A673 (cell line): ENCODE data around the gene ELANE. TPM values are rescaled to one million over a fixed set of nuclear protein-coding genes. Genes with fewer than 3 reads are reported as not detected.

Experiments
- BruUV-seq: library from RNA; stranded (reverse); fragments of 400-500 nt; replicated peaks from 2 replicates; lab custom pipeline; 2021; lab: Mats Ljungman, UMichigan
- CTCF ChIA-PET: fragments of 300-600 bp; sonication (Branson Sonifier 250); formaldehyde crosslinking; loops from one replicate; lab custom pipeline; 2022; ENCODE audit warnings: antibody characterized with exemption; lab: Charles Lee
- POLR2A ChIA-PET: fragments of 300-600 bp; sonication (Branson Sonifier 250); formaldehyde crosslinking; loops from one replicate; lab custom pipeline; 2022; ENCODE audit warnings: antibody characterized with exemption; ENCODE audit not compliant: low non-redundant PET; lab: Charles Lee
- DNase-seq: peaks from one replicate; pipeline ENCODE4 v3.0.0-alpha.2; 2015; ENCODE audit warnings: low spot score
- H3K27ac ChIP-seq: fragments of 200-600 bp; sonication (generic); 2 replicates; pipeline ENCODE4 v1.5.1; 2016; ENCODE audit warnings: mixed run types, low read depth, mild to moderate bottlenecking, mixed read lengths, antibody characterized with exemption, low read length; ENCODE audit not compliant: poor library complexity, severe bottlenecking
- H3K27me3 ChIP-seq: fragments of 200-600 bp; sonication (generic); replicated peaks from 2 replicates; pipeline ENCODE4 v1.6.1; 2017; ENCODE audit warnings: mixed run types, low read depth, mild to moderate bottlenecking, mixed read lengths, antibody characterized with exemption, low read length; ENCODE audit not compliant: insufficient read depth, poor library complexity
- H3K36me3 ChIP-seq: fragments of 200-600 bp; sonication (generic); 2 replicates; pipeline ENCODE4 v1.6.1; 2016; ENCODE audit warnings: mixed run types, mild to moderate bottlenecking, mixed read lengths, antibody characterized with exemption, low read length; ENCODE audit not compliant: insufficient read depth, poor library complexity, severe bottlenecking
- H3K4me1 ChIP-seq: fragments of 200-600 bp; sonication (generic); 2 replicates; pipeline ENCODE4 v1.6.1; 2017; ENCODE audit warnings: mixed run types, mild to moderate bottlenecking, mixed read lengths, antibody characterized with exemption, low read length; ENCODE audit not compliant: insufficient read depth, poor library complexity, severe bottlenecking
- H3K4me3 ChIP-seq: fragments of 200-600 bp; sonication (generic); 2 replicates; pipeline ENCODE4 v1.5.1; 2016; ENCODE audit warnings: low read depth, mixed run types, mild to moderate bottlenecking, mixed read lengths, low read length; ENCODE audit not compliant: poor library complexity, severe bottlenecking
- H3K9me3 ChIP-seq: fragments of 200-600 bp; sonication (generic); 2 replicates; pipeline ENCODE4 v1.6.1; 2016; ENCODE audit warnings: mixed run types, low read depth, mild to moderate bottlenecking, mixed read lengths, antibody characterized with exemption, low read length; ENCODE audit not compliant: poor library complexity, severe bottlenecking
- EZH2 ChIP-seq: fragments of 200-600 bp; sonication (generic); IDR thresholded peaks from 2 replicates; pipeline ENCODE4 v1.6.1; 2017; ENCODE audit warnings: borderline replicate concordance, low read depth, mild to moderate bottlenecking, mixed read lengths, antibody characterized with exemption, low read length; ENCODE audit not compliant: poor library complexity, severe bottlenecking
- intact Hi-C: fragments of 100-400 bp; cut with micrococcal nuclease; formaldehyde crosslinking; loops from one replicate; pipeline ENCODE4 v1.10.0; 2022; ENCODE audit not compliant: unreplicated experiment
- total RNA-seq: library from RNA; stranded (reverse); gene quantifications from 2 replicates; pipeline ENCODE4 v1.2.3, GENCODE V29; 2021
- TF ChIP-seq, protein P1 (sequence below): fragments of 300-800, 200-600 bp; sonication (generic); conservative IDR thresholded peaks from 2 replicates; pipeline ENCODE4 v1.5.1; 2017; ENCODE audit warnings: low read depth, mild to moderate bottlenecking, antibody characterized with exemption, low read length, moderate library complexity, mixed read lengths

Gene ELANE
- total RNA-seq, 1 experiment from 2014 or later = not detected

DNA sequence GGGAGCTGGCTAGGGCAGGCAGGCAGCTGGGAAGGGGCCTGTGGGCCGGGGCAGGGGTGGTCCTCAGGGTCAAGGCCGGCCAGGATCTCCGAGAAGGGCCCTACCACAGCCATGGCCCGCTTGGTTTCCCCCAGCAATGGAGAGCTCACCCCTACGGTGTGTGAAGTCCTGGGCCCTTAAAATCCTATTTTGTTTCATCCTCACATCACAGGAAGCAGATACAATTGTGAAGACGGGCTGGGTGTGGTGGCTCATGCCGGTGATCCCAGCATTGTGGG lies 49.9 kb downstream of the ELANE start:
- intact Hi-C loops = no loop called here
- DNase-seq = no peak
- ChIA-PET POLR2A (no interaction called here), CTCF (no interaction called here)
- peaks cover 8% of the 10 kb centered on the region for H3K4me1 ChIP-seq
- BruUV-seq = no TSS peak
- no peak overlapping the region for H3K27ac ChIP-seq
- H3K27me3 ChIP-seq = no peaks in the 10 kb centered on the region
- TF ChIP-seq EZH2 = no peak
- TF ChIP-seq, protein P1, sequence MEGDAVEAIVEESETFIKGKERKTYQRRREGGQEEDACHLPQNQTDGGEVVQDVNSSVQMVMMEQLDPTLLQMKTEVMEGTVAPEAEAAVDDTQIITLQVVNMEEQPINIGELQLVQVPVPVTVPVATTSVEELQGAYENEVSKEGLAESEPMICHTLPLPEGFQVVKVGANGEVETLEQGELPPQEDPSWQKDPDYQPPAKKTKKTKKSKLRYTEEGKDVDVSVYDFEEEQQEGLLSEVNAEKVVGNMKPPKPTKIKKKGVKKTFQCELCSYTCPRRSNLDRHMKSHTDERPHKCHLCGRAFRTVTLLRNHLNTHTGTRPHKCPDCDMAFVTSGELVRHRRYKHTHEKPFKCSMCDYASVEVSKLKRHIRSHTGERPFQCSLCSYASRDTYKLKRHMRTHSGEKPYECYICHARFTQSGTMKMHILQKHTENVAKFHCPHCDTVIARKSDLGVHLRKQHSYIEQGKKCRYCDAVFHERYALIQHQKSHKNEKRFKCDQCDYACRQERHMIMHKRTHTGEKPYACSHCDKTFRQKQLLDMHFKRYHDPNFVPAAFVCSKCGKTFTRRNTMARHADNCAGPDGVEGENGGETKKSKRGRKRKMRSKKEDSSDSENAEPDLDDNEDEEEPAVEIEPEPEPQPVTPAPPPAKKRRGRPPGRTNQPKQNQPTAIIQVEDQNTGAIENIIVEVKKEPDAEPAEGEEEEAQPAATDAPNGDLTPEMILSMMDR = no peak
- H3K4me3 ChIP-seq = no peak overlapping the region
- H3K9me3 ChIP-seq = no peaks in the 10 kb centered on the region
- peaks cover 4% of the 10 kb centered on the region for H3K36me3 ChIP-seq

DNA sequence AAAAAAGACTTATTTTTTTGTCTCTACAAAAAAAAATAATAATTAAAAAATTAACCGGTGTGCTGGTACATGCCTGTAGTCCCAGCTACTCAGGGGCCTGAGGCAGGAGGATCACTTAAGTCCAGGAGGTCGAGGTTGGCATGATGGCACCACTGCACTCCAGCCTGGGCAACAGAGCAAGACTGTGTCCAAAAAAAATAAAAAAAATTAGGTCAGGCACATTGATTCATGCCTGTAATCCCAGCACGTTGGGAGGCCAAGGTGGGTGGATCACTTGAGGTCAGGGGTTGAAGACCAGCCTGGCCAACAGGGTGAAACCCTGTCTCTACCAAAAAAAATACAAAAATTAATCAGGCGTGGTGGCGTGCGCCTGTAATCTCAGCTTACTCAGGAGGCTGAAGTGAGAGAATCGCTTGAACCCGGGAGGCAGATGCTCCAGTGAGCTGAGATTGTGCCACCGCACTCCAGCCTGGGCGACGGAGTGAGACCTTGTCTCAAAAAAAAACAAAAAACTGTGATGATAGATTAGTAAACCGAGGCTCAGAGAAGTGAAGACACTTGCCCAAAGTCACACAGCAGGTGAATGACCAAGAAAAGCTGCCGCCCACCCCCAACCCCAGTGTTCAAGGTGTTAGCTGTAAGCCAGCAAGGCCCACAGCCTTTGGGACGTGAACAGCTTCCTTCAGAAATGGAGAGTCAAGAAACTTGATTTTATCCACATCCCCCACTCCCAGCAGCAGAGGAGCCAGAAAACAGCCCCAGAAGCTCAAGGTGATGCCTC lies 50.5 kb downstream of the ELANE start:
- no TSS peak for BruUV-seq
- ChIA-PET POLR2A (interaction anchor here (0.6 kb wide), 1 partner anchor 230 kb away, joined by 3 read pairs; no protein-coding TSS in a partner anchor), CTCF (no interaction called here)
- Histone ChIP-seq H3K27me3 (no peaks in the 10 kb centered on the region), H3K27ac (no peak overlapping the region), H3K9me3 (no peaks in the 10 kb centered on the region), H3K4me3 (no peak overlapping the region), H3K36me3 (peaks cover 4% of the 10 kb centered on the region), H3K4me1 (peaks cover 8% of the 10 kb centered on the region)
- intact Hi-C loops = no loop called here
- DNase-seq = no peak
- TF ChIP-seq, protein P1 = no peak
- no peak for TF ChIP-seq EZH2

DNA sequence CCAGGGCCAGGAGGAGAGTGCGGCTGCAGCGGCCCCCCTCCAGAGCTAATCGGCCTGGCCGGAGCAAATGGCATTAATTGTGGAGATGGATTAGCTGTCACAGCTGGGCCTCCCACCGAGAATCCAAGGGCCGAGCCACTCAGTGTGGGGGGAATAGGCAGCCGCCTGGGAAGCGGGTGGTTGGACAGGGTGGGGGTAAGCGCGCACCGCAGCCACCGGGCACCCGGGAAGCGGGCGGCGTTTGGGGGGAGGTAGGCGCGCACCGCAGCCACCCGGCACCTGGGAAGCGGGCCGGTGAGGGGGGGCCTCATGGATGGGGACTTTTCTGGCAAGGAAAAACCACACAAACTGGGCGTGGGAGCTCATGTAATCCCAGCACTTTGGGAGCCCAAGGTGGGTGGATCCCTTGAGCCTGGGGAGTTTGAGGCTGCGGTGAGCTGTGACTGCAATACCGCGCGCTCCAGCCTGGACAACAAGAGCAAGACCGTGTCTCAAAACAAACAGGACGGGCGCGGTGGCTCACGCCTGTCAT lies 51.2 kb downstream of the ELANE start:
- Histone ChIP-seq H3K4me3 (no peak overlapping the region), H3K4me1 (peaks cover 8% of the 10 kb centered on the region), H3K27ac (no peak overlapping the region), H3K36me3 (peaks cover 4% of the 10 kb centered on the region), H3K9me3 (no peaks in the 10 kb centered on the region), H3K27me3 (no peaks in the 10 kb centered on the region)
- ChIA-PET POLR2A (interaction anchor here (0.6 kb wide), 2 partner anchors 147 to 231 kb away, joined by 3 to 4 read pairs; no protein-coding TSS in a partner anchor), CTCF (no interaction called here)
- peak; percentile 56 for DNase-seq
- TF ChIP-seq, protein P1 = no peak
- intact Hi-C loops = no loop called here
- no TSS peak for BruUV-seq
